A549 (cell line): Measurements from ENCODE around the gene ASB18. TPM values are rescaled to one million over a fixed set of nuclear protein-coding genes. Genes with fewer than 3 reads are reported as not detected.

Source experiments
- ATAC-seq, 2 experiments: fragments of 200-7000 bp in 1 of 2; fragments of >200 bp in 1 of 2; cut with Nextera tagmentation in 1 of 2; cut with Tn5 transposase in 1 of 2; 3 replicates each; pipeline versions ENCODE4 v1.8.0 to v1.9.1; 2018 to 2020; ENCODE audit warnings: mild to moderate bottlenecking in 1 of 2, moderate library complexity in 1 of 2
- CTCF ChIA-PET: fragments of 300-600 bp; sonication (Branson Sonifier 250); formaldehyde crosslinking; extraction: SDS; loops from one replicate; lab custom pipeline; 2021; ENCODE audit warnings: antibody characterized with exemption, inconsistent platforms; lab: Yijun Ruan, JAX
- POLR2A ChIA-PET: fragments of 350-600 bp; formaldehyde crosslinking; extraction: SDS; loops from one replicate; lab custom pipeline; 2021; ENCODE audit warnings: antibody characterized with exemption, inconsistent platforms; lab: Yijun Ruan, JAX
- DNase-seq, 2 experiments: peaks; one replicate each; pipeline versions ENCODE4 v3.0.0 to v3.0.0-alpha.2; 2011 to 2016; ENCODE audit warnings: low read depth in 1 of 2, low spot score in 1 of 2
- FAIRE-seq: peaks from 2 replicates; lab custom pipeline; 2011; peaks lifted over from hg19 to GRCh38; lab: Jason Lieb, UNC
- H3K27ac ChIP-seq, 2 experiments: fragments of >200 bp; sonication (Bioruptor Twin); formaldehyde crosslinking; 3 replicates each; pipeline ENCODE4 v1.5.1; 2016 to 2017
- H3K4me1 ChIP-seq: fragments of >200 bp; sonication (Bioruptor Twin); formaldehyde crosslinking; 3 replicates; pipeline ENCODE4 v1.6.1; 2016
- H3K4me2 ChIP-seq: fragments of >200 bp; sonication (Bioruptor Twin); formaldehyde crosslinking; 3 replicates; pipeline ENCODE4 v1.6.1; 2016
- H3K4me3 ChIP-seq: fragments of >200 bp; sonication (Bioruptor Twin); formaldehyde crosslinking; 3 replicates; pipeline ENCODE4 v1.5.1; 2016
- H3K9me3 ChIP-seq: fragments of >200 bp; sonication (Bioruptor Twin); formaldehyde crosslinking; 3 replicates; pipeline ENCODE4 v1.6.1; 2016
- CBX8 ChIP-seq: fragments of 200-600 bp; sonication (generic); IDR thresholded peaks from 2 replicates; pipeline ENCODE4 v1.6.1; 2016
- CEBPB ChIP-seq, 2 experiments: fragments of >200 bp in 1 of 2; sonication (Bioruptor Twin) in 1 of 2; formaldehyde crosslinking in 1 of 2; IDR thresholded peaks; 2 replicates each; pipeline ENCODE4 v1.6.1; 2012 to 2016
- HMGXB4 ChIP-seq: fragments of 250-450 bp; sonication (Bioruptor Pico); IDR thresholded peaks from 2 replicates; pipeline ENCODE4 v1.5.0; 2021; ENCODE audit warnings: mild to moderate bottlenecking, moderate library complexity, borderline replicate concordance
- JUNB ChIP-seq: fragments of >200 bp; sonication (Bioruptor Twin); formaldehyde crosslinking; IDR thresholded peaks from 2 replicates; pipeline ENCODE4 v1.6.1; 2016
- KDM1A ChIP-seq: fragments of 200-600 bp; sonication (generic); IDR thresholded peaks from 2 replicates; pipeline ENCODE4 v1.6.1; 2016; ENCODE audit warnings: low read depth, mild to moderate bottlenecking
- MAFK ChIP-seq: fragments of 450-650 bp; IDR thresholded peaks from 2 replicates; pipeline ENCODE4 v1.6.1; 2014; ENCODE audit not compliant: partially characterized antibody
- MAZ ChIP-seq: fragments of 150-350 bp; IDR thresholded peaks from 2 replicates; pipeline ENCODE4 v1.6.1; 2014; ENCODE audit warnings: antibody characterized with exemption, low read depth, low read length, borderline replicate concordance
- NFE2L2 ChIP-seq: fragments of 150-350 bp; conservative IDR thresholded peaks from 2 replicates; pipeline ENCODE4 v1.6.1; 2014; ENCODE audit warnings: low read length
- NPAS2 ChIP-seq: fragments of 250-450 bp; sonication (Bioruptor Pico); IDR thresholded peaks from 2 replicates; pipeline ENCODE4 v1.8.0; 2022; ENCODE audit warnings: mild to moderate bottlenecking, moderate library complexity, borderline replicate concordance
- PHF8 ChIP-seq: fragments of 200-600 bp; sonication (generic); IDR thresholded peaks from 2 replicates; pipeline ENCODE4 v1.6.1; 2016; ENCODE audit warnings: low read depth, mild to moderate bottlenecking, antibody characterized with exemption, moderate library complexity, borderline replicate concordance
- POLR2AphosphoS2 ChIP-seq: conservative IDR thresholded peaks from 2 replicates; pipeline ENCODE4 v1.6.1; 2012; ENCODE audit warnings: low read length, improper control_type of control experiment, inconsistent platforms
- RAD21 ChIP-seq, 2 experiments: fragments of >200 bp in 1 of 2; sonication (Bioruptor Twin) in 1 of 2; formaldehyde crosslinking in 1 of 2; IDR thresholded peaks in 1 of 2; conservative IDR thresholded peaks in 1 of 2; 2 replicates in 1 of 2; 3 replicates in 1 of 2; pipeline ENCODE4 v1.6.1; 2012 to 2018; ENCODE audit warnings: inconsistent platforms in 1 of 2
- SREBF2 ChIP-seq: fragments of 450-650 bp; IDR thresholded peaks from 2 replicates; pipeline ENCODE4 v1.6.1; 2014; ENCODE audit warnings: mild to moderate bottlenecking, moderate library complexity
- TP53 ChIP-seq: fragments of 250-450 bp; sonication (Bioruptor Pico); IDR thresholded peaks from 2 replicates; pipeline ENCODE4 v1.5.0; 2021; ENCODE audit warnings: mild to moderate bottlenecking, moderate library complexity
- WGBS: methylation state at CpG from one replicate; pipeline ENCODE4 v1.1.6; 2017; ENCODE audit errors: missing lambda C conversion rate; 5-methylcytosine and 5-hydroxymethylcytosine counted together
- polyA plus RNA-seq, 4 experiments: library from polyadenylated mRNA; depleted of rRNA in 3 of 4; stranded (reverse); fragments of >200 nt; fragmentation: RNase III in 1 of 4; extraction: RNeasy Plus Mini Kit Qiagen cat#74134 plus additional on column Dnase treatment in 1 of 4; gene quantifications; 2 replicates in 3 of 4; 3 replicates in 1 of 4; pipeline ENCODE4 v1.2.3, GENCODE V29; 2011 to 2017
- TF ChIP-seq, protein P1 (sequence below): fragments of >200 bp; sonication (Bioruptor Twin); formaldehyde crosslinking; IDR thresholded peaks from 2 replicates; pipeline ENCODE4 v1.6.1; 2016
- TF ChIP-seq, protein P2 (sequence below): fragments of 150-350 bp; IDR thresholded peaks from 2 replicates; pipeline ENCODE4 v1.6.1; 2014; ENCODE audit warnings: low read depth, mild to moderate bottlenecking, low read length
- TF ChIP-seq, protein P3 (sequence below): fragments of 450-650 bp; IDR thresholded peaks from 2 replicates; pipeline ENCODE4 v1.6.1; 2014; ENCODE audit warnings: antibody characterized with exemption

ASB18 gene
- polyA plus RNA-seq, 2 of the 4 experiments (the other 2 are of a cell fraction): not detected

- 68% methylated on average over 10 of the region's 10 CpGs for WGBS
Observed at GRCh38 chr2:236305531-236305930, 41.3 kb upstream of the ASB18 start.

GRCh38 chr2:236303935-236304334, 39.7 kb upstream of the ASB18 start:
- Histone ChIP-seq H3K4me3 (no peak overlapping the region), H3K4me2 (no peak overlapping the region)
- CTCF ChIA-PET: interaction anchor here (1.2 kb wide), 1 partner anchor 17 kb away, joined by 3 read pairs; no protein-coding TSS in a partner anchor
- TF ChIP-seq MAFK: peak; percentile 72
- TF ChIP-seq POLR2AphosphoS2: no peak
- TF ChIP-seq, all 56 proteins: peak for 1
- FAIRE-seq (no peak), ATAC-seq (no peak), DNase-seq (no peak)
- no peak overlapping the region for H3K27ac ChIP-seq
- POLR2A ChIA-PET: no interaction called here
- no peaks in the 10 kb centered on the region for H3K4me1 ChIP-seq
- 52% methylated on average over 2 of the region's 2 CpGs for WGBS
- no peaks in the 10 kb centered on the region for H3K9me3 ChIP-seq

More at GRCh38 chr2:236305531-236305930, 41.3 kb upstream of the ASB18 start:
- ATAC-seq: no peak
- ChIA-PET POLR2A (no interaction called here), CTCF (no interaction called here)
- no peaks in the 10 kb centered on the region for H3K9me3 ChIP-seq
- no peak overlapping the region for H3K4me2 ChIP-seq
- H3K4me3 ChIP-seq: no peak overlapping the region
- no peak for FAIRE-seq
- no peak for DNase-seq
- H3K4me1 ChIP-seq: no peaks in the 10 kb centered on the region
- TF ChIP-seq CEBPB (IDR thresholded peaks at IDR 0.05) (no peak), NFE2L2 (no peak), MAZ (no peak), SREBF2 (no peak), JUNB (no peak), KDM1A (no peak), CBX8 (no peak), PHF8 (no peak)
- TF ChIP-seq, protein P1, sequence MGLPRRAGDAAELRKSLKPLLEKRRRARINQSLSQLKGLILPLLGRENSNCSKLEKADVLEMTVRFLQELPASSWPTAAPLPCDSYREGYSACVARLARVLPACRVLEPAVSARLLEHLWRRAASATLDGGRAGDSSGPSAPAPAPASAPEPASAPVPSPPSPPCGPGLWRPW: no peak
- TF ChIP-seq, protein P2, sequence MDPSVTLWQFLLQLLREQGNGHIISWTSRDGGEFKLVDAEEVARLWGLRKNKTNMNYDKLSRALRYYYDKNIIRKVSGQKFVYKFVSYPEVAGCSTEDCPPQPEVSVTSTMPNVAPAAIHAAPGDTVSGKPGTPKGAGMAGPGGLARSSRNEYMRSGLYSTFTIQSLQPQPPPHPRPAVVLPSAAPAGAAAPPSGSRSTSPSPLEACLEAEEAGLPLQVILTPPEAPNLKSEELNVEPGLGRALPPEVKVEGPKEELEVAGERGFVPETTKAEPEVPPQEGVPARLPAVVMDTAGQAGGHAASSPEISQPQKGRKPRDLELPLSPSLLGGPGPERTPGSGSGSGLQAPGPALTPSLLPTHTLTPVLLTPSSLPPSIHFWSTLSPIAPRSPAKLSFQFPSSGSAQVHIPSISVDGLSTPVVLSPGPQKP: no peak
- no peak overlapping the region for H3K27ac ChIP-seq

DNA sequence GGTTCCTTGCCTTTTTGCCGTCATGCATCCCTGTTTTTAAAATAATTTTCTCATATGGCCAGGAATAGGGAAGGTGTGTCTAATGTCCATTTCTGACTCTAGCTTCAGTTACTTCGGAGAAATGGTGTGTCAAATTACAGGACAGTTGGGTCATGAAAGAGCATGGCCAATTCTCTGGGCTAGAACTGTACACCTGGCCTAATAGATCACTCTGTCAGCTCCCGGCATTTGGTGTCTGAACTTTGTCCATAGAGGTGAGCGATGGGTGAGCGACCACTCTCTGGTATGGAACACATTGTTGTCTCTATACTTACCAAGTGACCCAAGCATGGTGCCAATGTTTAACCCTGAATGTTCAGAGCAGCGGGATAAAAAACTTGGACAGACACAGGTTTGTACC, 38.3 kb upstream of the ASB18 start:
- 74% methylated on average over 6 of the region's 6 CpGs for WGBS
- H3K4me1 ChIP-seq: no peaks in the 10 kb centered on the region
- no peak overlapping the region for H3K4me3 ChIP-seq
- no peak for FAIRE-seq
- H3K27ac ChIP-seq: no peak overlapping the region
- no peak overlapping the region for H3K4me2 ChIP-seq
- no peaks in the 10 kb centered on the region for H3K9me3 ChIP-seq
- no peak for TF ChIP-seq MAFK
- TF ChIP-seq RAD21 (conservative IDR thresholded peaks at IDR 0.05 in 1 of 2, IDR thresholded peaks at IDR 0.05 in 1 of 2): no peak
- TF ChIP-seq HMGXB4 (CRISPR knock-in tag): no peak
- no peak for TF ChIP-seq NPAS2 (CRISPR knock-in tag)
- TF ChIP-seq, protein P3, sequence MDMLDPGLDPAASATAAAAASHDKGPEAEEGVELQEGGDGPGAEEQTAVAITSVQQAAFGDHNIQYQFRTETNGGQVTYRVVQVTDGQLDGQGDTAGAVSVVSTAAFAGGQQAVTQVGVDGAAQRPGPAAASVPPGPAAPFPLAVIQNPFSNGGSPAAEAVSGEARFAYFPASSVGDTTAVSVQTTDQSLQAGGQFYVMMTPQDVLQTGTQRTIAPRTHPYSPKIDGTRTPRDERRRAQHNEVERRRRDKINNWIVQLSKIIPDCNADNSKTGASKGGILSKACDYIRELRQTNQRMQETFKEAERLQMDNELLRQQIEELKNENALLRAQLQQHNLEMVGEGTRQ: no peak
- TF ChIP-seq TP53 (CRISPR knock-in tag): no peak
- TF ChIP-seq PHF8: no peak
- DNase-seq: no peak
- ChIA-PET CTCF (no interaction called here), POLR2A (no interaction called here)
- ATAC-seq: no peak
